GM18526 (cell line): ENCODE data around the gene CYTH1.

ENCODE experiments used
- POLR2A ChIP-seq: IDR thresholded peaks from 3 replicates; pipeline ENCODE4 v1.6.1; 2011; ENCODE audit not compliant: insufficient read length; ENCODE audit errors: extremely low read depth

Gene CYTH1

DNA sequence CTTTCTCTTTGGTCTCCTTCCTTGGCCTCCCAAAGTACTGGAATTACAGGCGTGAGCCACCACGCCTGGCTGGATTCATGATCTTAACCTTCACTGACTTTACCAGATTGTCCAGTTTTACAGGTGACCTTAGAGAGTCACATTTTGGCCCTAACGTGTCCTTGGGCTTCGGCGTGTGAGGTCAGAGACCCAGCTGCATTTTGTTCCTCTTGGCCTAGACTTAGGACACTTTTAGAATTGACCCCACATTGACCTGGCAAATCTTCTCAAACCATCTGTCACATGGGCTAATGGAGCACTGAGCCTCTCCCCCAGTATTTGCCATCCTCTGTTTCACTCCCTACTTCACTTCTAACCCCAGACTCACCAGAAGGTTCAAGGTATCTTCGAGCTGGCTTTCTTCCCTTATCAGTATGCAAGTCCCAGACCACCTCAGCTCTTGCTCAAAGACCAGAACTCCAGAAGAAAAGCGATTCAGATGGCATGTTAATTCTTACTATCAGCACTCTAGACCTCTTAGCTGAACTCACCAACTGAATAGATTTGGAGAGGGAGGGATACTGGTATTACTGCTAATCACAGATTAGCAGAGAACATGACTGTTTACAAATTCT lies 1.7 kb upstream of the CYTH1 start:
- no peak for TF ChIP-seq POLR2A

DNA sequence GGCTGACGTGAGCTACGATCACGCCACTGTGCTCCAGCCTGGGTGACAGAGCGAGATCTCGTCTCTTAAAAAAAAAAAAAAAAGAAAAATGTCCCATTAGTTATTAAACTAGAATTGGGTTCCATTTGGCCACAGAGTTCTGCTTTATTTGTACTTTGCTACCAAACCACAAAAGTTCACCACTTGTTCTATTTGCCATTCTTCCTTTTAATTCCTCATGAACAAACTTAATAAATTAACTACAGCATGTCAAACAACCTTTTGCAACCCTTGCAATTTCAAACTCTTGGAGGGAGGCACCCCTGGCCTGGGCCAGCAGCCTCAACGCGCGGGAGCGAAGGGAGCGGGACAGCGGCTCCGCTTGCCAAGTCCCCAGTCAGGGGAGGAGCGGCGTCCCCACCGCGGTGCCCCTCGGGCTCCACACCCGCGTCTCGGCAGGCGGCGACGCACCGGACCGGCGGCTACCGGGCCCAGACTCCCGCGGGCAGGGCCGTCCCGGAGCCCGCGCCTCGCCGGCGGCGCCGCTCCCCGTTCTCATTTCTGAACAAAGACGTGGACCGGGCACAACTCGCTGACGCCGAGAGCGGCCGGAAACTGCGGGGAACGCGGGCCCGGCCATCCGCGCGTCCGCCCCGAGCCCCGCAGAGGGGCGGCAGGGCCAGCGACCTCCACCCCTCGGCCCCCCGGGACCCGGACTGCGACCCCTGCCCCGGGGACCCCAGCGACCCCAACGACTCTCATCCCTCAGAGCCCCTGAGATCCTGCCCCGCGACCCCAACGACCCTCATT lies 775 bp downstream of the CYTH1 start:
- TF ChIP-seq POLR2A: no peak

DNA sequence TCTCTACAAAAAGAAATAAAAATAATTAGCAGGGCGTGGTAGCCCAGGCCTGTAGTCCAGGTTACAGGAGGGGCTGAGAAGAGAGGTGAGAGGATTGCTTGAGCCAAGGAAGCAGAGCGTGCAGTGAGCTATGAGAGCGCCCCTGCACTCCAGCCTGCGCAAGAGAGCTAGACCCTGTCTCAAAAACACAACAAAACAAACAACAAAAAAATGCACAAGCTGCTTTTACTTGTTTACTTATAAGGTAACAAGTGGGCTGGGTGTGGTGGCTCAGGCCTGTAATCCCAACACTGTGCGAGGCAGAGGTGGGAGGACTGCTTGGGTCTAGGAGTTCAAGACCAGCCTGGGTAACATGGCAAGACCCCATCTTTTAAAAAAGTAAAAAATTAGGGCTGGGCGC lies 1.7 kb downstream of the CYTH1 start:
- no peak for TF ChIP-seq POLR2A

DNA sequence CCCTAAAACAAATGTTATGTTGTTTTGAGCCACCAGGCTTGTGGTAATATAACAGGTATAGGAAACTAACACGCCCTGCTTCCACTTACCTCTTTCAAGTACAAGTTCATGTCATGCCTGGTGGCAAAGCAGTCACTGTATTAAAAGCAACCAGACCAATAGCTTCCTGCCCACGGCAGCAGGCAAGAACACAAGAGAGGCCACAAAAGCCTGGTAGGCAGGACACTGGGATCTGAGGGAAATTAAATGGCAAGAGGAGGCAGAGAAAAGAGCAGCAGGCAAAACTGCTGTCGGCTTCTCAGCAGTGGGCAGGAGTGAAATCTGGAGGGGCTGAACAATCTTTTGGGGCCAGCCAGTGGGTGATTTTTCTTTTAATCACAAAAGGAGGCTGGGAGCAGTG lies 2.2 kb downstream of the CYTH1 start:
- TF ChIP-seq POLR2A: no peak

DNA sequence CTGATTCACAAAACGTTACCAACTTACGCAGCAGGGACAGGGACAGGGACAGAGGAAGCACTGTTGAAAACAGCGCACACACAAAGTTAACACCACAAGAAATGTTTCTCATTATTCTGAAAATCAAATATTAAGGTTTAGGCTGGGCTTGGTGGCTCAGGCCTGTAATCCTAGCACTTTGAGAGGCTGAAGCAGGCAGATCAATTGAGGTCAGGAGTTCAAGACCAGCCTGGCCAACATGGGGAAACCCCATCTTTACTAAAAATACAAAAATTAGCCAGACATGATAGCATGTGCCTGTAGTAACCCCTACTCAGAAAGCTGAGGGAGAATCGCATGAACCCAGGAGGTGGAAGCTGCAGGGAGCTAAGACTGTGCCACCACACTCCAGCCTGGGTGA lies 4.2 kb downstream of the CYTH1 start:
- no peak for TF ChIP-seq POLR2A

DNA sequence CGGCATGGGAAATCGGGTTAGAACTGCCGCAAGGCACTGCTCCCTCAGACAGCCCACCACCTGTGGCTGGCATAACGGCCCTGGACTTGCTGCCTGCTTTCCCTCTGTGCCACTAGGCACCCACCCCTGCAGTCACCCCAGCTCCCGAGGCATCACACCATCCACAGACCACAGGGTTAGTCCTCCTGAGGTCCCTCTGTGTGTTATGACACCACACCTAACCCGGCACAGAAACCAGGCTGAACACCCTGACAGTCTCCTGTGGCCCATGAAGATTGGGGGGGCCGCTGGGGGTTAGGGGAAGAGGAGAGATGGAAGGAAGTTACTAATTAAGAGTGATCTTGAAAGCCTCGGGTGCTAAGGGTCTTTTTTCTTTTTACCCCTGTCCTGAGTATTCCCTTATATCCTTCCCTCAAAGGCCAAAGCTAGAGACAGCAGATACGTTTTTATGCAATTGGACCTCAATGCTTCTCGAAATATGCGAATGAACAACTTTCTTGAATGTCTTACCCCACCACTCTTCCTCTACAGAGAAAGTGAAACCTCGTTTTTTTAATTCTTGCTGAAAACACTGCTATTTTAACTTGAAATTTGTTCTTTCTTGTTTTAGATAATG lies 7.0 kb downstream of the CYTH1 start:
- TF ChIP-seq POLR2A: peak; percentile 56

DNA sequence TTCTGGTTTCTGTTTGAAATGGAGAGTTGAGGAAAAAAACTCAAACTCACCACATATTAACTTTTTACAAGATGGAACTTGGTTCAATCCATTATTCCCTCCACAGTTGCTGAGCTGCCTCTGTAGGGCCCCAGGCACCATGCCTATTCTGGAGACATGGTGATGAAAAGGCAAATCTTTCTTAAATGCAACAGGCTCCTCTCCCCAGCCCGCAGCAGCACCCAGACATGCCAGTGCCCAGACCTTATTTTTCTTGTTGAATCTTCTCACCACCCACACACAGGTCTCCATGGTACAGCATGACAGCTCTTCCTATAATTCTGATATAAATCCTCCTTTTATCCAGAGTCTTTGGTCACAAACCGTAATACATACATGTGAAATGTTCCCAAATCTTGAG lies 7.6 kb downstream of the CYTH1 start:
- TF ChIP-seq POLR2A: no peak

DNA sequence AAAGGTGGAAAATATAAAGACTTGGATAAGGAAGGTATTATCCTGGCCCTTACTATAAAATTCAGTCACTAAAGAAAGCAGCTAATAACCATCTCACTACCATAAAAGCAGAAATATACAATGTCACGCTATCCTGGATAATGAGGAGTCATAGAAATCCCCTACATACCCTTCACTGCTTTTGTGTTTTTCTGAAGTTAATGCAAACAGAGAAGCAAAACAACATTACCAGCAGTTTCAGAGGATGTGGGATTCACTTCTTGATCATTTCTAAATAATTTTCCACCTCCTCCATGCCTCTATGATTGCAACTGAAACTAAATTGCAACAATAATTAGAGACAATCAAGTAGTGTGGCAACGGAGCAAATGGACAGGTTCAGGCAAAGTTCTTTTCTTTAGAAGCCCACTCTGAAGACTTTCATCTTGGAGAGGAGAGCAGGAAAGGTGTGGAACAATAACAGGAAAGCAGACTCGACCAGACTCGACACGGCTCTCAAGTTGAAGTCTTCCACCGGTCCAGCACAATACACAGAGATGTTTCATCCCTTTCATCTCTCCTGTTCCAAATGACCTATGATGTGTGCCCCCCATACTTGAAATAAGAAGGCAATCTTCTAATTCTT lies 10.2 kb downstream of the CYTH1 start:
- TF ChIP-seq POLR2A: no peak

DNA sequence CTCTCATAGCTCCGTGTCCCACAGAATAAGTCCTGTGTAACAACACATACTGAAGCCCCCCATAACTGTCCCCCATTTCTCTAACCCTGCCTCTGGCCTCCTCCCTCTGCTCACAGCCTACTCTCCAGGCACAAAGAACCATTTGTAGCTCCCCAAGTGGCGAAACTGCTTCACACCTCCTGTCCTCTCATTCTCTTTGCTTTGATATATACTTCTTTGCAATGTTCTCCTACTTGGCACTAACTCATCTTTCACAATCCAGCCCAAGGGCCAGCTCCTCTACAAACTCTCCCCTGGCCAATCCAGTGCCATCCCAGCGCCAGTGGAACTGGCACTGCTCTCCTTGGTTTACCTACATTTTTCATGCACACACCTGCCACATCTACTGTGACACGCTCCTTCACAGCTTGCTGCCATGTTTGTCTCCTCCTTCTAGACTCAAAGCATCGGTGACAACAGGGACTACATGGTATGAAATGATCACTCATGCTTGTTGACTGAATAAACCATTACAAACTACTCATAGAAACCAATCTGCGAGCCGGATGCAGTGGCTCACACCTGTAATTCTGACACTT lies 12.8 kb downstream of the CYTH1 start:
- TF ChIP-seq POLR2A: no peak

DNA sequence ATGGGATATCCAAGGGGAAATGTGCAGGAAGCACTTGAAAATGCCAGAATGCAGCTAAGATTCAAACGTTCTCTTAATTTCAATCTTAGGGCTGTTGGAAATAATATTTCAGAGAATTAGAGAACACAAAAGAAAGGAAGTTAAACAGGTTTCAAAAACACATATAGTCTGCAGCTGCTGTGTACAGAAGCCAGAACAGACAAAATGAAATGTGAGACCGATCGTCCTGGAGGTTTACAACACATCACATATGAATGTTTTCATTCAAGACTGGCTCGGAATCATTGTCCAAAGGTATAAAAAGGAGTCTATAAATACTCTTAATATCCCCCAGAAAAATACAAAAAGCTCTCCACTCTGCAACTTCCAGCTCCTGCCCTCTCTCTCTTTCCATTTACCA lies 14.3 kb downstream of the CYTH1 start:
- no peak for TF ChIP-seq POLR2A

DNA sequence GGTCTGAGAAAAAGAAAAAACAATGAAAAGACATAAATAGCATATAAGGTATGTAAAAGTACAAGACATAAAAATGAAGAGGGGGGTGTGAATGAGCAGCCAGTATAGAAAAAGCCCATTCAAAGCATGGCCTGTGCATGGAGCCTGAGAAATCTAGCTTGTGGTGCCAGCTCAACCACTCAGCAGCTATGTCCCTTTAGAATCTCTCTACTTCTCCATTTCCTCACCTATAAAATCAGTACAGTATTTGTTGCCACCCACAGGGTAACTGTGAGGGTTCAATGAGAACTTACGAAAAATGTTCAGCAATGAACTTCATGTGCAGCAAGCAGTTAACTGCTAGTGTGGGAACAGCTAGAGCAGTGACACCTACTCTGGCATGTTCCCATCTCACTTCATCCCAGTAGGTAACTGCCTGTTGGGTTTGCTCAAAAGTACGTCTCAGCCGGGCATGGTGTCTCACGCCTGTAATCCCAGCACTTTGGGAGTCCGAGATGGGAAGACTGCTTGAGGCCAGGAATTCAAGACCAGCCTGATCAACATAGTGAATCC lies 15.3 kb downstream of the CYTH1 start:
- no peak for TF ChIP-seq POLR2A

DNA sequence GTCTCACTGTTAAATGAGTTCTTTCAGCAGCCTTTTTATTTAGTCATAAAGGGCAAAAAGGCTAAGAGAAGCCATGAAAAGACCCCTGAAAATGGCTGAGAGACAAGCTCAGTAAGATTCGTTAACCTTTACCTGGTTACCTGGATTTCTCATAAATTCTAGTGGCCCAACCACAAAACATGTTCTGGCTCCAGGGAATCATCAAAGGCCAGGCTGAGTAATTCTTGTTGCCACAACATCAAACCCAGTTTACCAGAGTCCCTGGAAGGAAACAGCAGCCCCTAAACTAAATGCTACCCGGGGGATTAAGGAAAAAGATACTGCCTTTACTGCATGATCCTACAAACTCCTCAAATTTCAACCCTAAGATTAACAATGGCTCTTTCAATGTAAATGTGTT lies 15.8 kb downstream of the CYTH1 start:
- TF ChIP-seq POLR2A: no peak

DNA sequence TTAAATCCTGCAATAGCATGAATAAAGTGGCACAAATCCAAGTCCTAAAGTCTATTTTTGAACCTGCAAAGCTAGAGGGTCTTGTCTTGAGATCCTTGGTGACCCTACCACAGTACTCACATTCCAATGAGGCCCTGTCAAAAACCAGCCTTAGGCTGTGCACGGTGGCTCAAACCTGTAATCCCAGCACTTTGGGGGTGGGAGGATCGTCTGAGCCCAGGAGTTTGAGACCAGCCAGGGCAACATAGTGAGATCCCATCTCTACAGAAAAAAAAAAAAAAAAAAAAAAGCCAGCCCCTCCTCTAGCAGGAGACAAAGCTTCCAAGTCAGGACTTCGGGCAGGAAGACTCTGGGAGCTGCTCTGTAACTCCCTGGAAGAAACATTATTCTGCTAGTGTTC lies 16.3 kb downstream of the CYTH1 start:
- no peak for TF ChIP-seq POLR2A

DNA sequence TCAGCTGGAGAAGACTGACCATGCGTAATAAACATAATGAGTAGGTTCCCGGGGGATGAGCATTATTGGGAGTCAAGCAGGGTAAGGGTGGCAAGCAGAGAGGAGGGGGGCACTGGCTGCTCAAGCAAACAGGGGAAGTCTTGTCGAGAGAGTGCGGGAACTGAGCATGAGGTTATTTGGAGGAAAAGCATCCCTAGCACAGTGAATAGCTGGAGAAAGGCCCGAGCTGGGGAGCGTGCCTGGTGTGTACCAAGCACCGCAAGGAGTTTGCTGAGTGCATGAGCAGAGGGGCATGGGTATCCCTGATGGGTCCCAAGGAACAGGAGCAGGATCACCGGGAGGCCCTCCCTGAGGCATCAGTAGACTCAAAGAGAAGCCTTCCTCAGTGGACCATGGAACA lies 17.2 kb downstream of the CYTH1 start:
- TF ChIP-seq POLR2A: no peak

DNA sequence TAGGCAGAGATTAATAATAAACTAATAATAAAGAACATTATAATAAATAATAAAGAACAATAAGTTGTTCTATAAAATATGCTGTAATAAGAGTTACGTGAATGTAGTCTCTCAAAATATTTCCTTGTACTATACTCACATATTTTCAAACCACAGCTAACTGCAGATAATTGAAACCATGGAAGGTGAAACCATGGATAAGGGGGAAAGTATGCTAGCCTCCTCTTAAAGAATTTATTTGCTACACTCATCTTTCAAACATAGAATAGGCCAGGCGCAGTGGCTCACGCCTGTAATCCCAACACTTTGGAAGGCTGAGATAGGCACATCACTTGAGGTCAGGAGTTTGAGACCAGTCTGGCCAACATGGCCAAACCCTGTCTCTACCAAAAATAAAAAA lies 18.5 kb downstream of the CYTH1 start:
- no peak for TF ChIP-seq POLR2A
